HepG2 (cell line): ENCODE results near the gene GALNT1. TPM values are rescaled to one million over a fixed set of nuclear protein-coding genes. Genes with fewer than 3 reads are reported as not detected.

Experiments
- ATAC-seq: fragments of 200-7000 bp; cut with Tn5 transposase; 3 replicates; pipeline ENCODE4 v1.9.1; 2020; ENCODE audit warnings: mild to moderate bottlenecking, moderate library complexity
- BruUV-seq: library from RNA; stranded (reverse); fragments of 400-500 nt; replicated peaks from 2 replicates; lab custom pipeline; 2021; lab: Mats Ljungman, UMichigan
- CTCF ChIA-PET: fragments of 300-600 bp; formaldehyde crosslinking; extraction: SDS; loops from one replicate; lab custom pipeline; 2021; ENCODE audit warnings: low total read pairs, inconsistent platforms, low intra/inter-chr PET ratio; lab: Yijun Ruan, JAX
- POLR2A ChIA-PET: fragments of 350-600 bp; sonication (Branson Sonifier 250); formaldehyde crosslinking; loops from one replicate; lab custom pipeline; 2020; ENCODE audit warnings: antibody characterized with exemption, inconsistent platforms; lab: Yijun Ruan, JAX
- DNase-seq: peaks from one replicate; pipeline ENCODE4 v3.0.0-alpha.2; 2015; ENCODE audit warnings: low spot score
- FAIRE-seq: peaks from 3 replicates; lab custom pipeline; 2011; peaks lifted over from hg19 to GRCh38; lab: Jason Lieb, UNC
- H2AFZ ChIP-seq: one replicate; pipeline ENCODE4 v1.6.1; 2011; ENCODE audit warnings: low read length, inconsistent platforms
- H3K27ac ChIP-seq: fragments of 300-600 bp; 3 replicates; pipeline ENCODE4 v1.8.0; 2011; ENCODE audit warnings: mixed run types, mild to moderate bottlenecking, mixed read lengths, low read length, inconsistent platforms; ENCODE audit not compliant: insufficient read depth; ENCODE audit errors: extremely low read length
- H3K27me3 ChIP-seq, 2 experiments: fragments of 200-600 bp in 1 of 2; 2 replicates in 1 of 2; 3 replicates in 1 of 2; pipeline versions ENCODE4 v1.6.0 to v1.8.0; 2011; ENCODE audit warnings: low read length in 2 of 2, mild to moderate bottlenecking in 2 of 2, moderate library complexity in 2 of 2, inconsistent platforms in 1 of 2; ENCODE audit not compliant: insufficient read depth in 2 of 2, control insufficient read depth in 1 of 2
- H3K36me3 ChIP-seq, 2 experiments: fragments of 200-600 bp in 1 of 2; replicated peaks in 1 of 2; 2 replicates in 1 of 2; 3 replicates in 1 of 2; pipeline versions ENCODE4 v1.5.1 to v1.8.0; 2011; ENCODE audit warnings: low read length in 2 of 2, inconsistent platforms in 1 of 2; ENCODE audit not compliant: insufficient read depth in 2 of 2, control insufficient read depth in 1 of 2
- H3K4me1 ChIP-seq: 2 replicates; pipeline ENCODE4 v1.5.1; 2012; ENCODE audit warnings: low read length, inconsistent platforms; ENCODE audit not compliant: insufficient read depth
- H3K4me2 ChIP-seq: 2 replicates; pipeline ENCODE4 v1.6.0; 2011; ENCODE audit warnings: low read depth, low read length, inconsistent platforms
- H3K4me3 ChIP-seq, 3 experiments: fragments of 200-600 bp in 1 of 3; sonication (generic), shearing (Covaris generic) in 1 of 3; replicated peaks in 1 of 3; 2 replicates each; pipeline ENCODE4 v1.5.1; 2011 to 2016; ENCODE audit warnings: low read length in 3 of 3, inconsistent platforms in 2 of 3, low read depth in 2 of 3, mild to moderate bottlenecking in 2 of 3, control low read depth in 1 of 3, mixed read lengths in 1 of 3; ENCODE audit not compliant: insufficient read depth in 1 of 3
- H3K79me2 ChIP-seq: one replicate; pipeline ENCODE4 v1.6.1; 2011; ENCODE audit warnings: low read length, inconsistent platforms; ENCODE audit not compliant: insufficient read depth
- H3K9ac ChIP-seq: 2 replicates; pipeline ENCODE4 v1.6.0; 2011; ENCODE audit warnings: mild to moderate bottlenecking, low read depth, low read length, inconsistent platforms; ENCODE audit not compliant: insufficient read depth
- H3K9me3 ChIP-seq: 2 replicates; pipeline ENCODE4 v1.5.1; 2012; ENCODE audit warnings: mild to moderate bottlenecking, low read length
- H4K20me1 ChIP-seq: 2 replicates; pipeline ENCODE4 v1.6.0; 2011; ENCODE audit warnings: inconsistent platforms, mild to moderate bottlenecking, low read length, moderate library complexity; ENCODE audit not compliant: insufficient read depth
- FOXO1 ChIP-seq: sonication (generic); formaldehyde crosslinking; IDR thresholded peaks from 2 replicates; pipeline ENCODE4 v1.4.0; 2020; ENCODE audit warnings: missing genetic modification reagents
- HDAC6 ChIP-seq: fragments of 200-600 bp; sonication (generic); IDR thresholded peaks from 2 replicates; pipeline ENCODE4 v1.7.0; 2017; ENCODE audit warnings: mild to moderate bottlenecking, antibody characterized with exemption, low read length, low read depth
- HINFP ChIP-seq: sonication (generic); formaldehyde crosslinking; IDR thresholded peaks from 2 replicates; pipeline ENCODE4 v1.4.0; 2020; ENCODE audit warnings: low read depth, mild to moderate bottlenecking, missing genetic modification reagents
- MIER3 ChIP-seq: IDR thresholded peaks from 2 replicates; pipeline ENCODE4 v1.6.1; 2016; ENCODE audit warnings: missing compliant biosample characterization, borderline replicate concordance
- RCOR2 ChIP-seq: IDR thresholded peaks from 2 replicates; pipeline ENCODE4 v1.6.1; 2016; ENCODE audit warnings: missing biosample characterization, missing genetic modification reagents
- SMAD9 ChIP-seq: sonication (generic); formaldehyde crosslinking; IDR thresholded peaks from 2 replicates; pipeline ENCODE4 v1.5.1; 2020; ENCODE audit warnings: mild to moderate bottlenecking, missing genetic modification reagents
- SRY ChIP-seq: sonication (generic); formaldehyde crosslinking; IDR thresholded peaks from 2 replicates; pipeline ENCODE4 v1.8.0; 2022; ENCODE audit warnings: mild to moderate bottlenecking, missing genetic modification reagents
- UBTF ChIP-seq: sonication (generic); formaldehyde crosslinking; IDR thresholded peaks from 2 replicates; pipeline ENCODE4 v1.4.0; 2020; ENCODE audit warnings: mild to moderate bottlenecking, missing genetic modification reagents
- ZBTB7B ChIP-seq: sonication (generic); formaldehyde crosslinking; IDR thresholded peaks from 2 replicates; pipeline ENCODE4 v1.4.0; 2020; ENCODE audit warnings: missing genetic modification reagents
- ZGPAT ChIP-seq: IDR thresholded peaks from 2 replicates; pipeline ENCODE4 v1.6.1; 2016; ENCODE audit warnings: mild to moderate bottlenecking
- ZNF205 ChIP-seq: IDR thresholded peaks from 2 replicates; pipeline ENCODE4 v1.6.1; 2018; ENCODE audit warnings: missing biosample characterization, missing genetic modification reagents
- ZNF292 ChIP-seq: sonication (generic); formaldehyde crosslinking; IDR thresholded peaks from 2 replicates; pipeline ENCODE4 v1.8.1; 2022; ENCODE audit warnings: mild to moderate bottlenecking, low read depth, missing genetic modification reagents, borderline replicate concordance
- ZNF614 ChIP-seq: IDR thresholded peaks from 2 replicates; pipeline ENCODE4 v1.6.1; 2018; ENCODE audit warnings: missing biosample characterization, missing genetic modification reagents, inconsistent platforms, borderline replicate concordance
- ZNF749 ChIP-seq: sonication (generic); formaldehyde crosslinking; IDR thresholded peaks from 2 replicates; pipeline ENCODE4 v1.8.0; 2022; ENCODE audit warnings: mild to moderate bottlenecking, missing genetic modification reagents, moderate library complexity, borderline replicate concordance
- WGBS: methylation state at CpG from one replicate; pipeline ENCODE4 v1.1.6; 2017; ENCODE audit warnings: low lambda C conversion rate; 5-methylcytosine and 5-hydroxymethylcytosine counted together
- in situ Hi-C: cut with HindIII; loops from 2 replicates; pipeline ENCODE4 v1.10.0; 2017; ENCODE audit warnings: low pct_unique_long_range_greater_than_20kb; ENCODE audit not compliant: extremely low pct_ligation_motif_present
- intact Hi-C: fragments of 100-400 bp; cut with micrococcal nuclease; formaldehyde crosslinking; loops from one replicate; pipeline ENCODE4 v1.10.0; 2022; ENCODE audit not compliant: unreplicated experiment
- polyA plus RNA-seq, 8 experiments: library from polyadenylated mRNA; depleted of rRNA in 3 of 8; stranded (reverse) in 7 of 8; unstranded in 1 of 8; fragments of >200 nt; fragmentation: Illumina TruSeq in 4 of 8; extraction: Trizol in 4 of 8; gene quantifications; 2 replicates each; pipeline versions ENCODE4 v1.2.1 to v1.2.3, GENCODE V29; 2011 to 2016; ENCODE audit warnings: low read depth in 4 of 8, missing spikeins in 1 of 8, mixed read lengths in 1 of 8; ENCODE audit not compliant: insufficient read depth in 1 of 8
- total RNA-seq, 5 experiments: library from RNA; depleted of rRNA; stranded (reverse); fragments of >200 nt; fragmentation: Illumina TruSeq; extraction: Trizol; gene quantifications; 2 replicates each; pipeline ENCODE4 v1.2.3, GENCODE V29; 2016; ENCODE audit warnings: low read depth in 1 of 5
- TF ChIP-seq, protein P1 (sequence below): sonication (generic); formaldehyde crosslinking; conservative IDR thresholded peaks from 2 replicates; pipeline ENCODE4 v1.4.0; 2020; ENCODE audit warnings: missing genetic modification reagents

Gene GALNT1
- total and polyA plus RNA-seq, 2 of the 13 experiments (the other 11 are each of a cell fraction or from before 2014, with no cell fraction given) = 41.1 to 100 TPM

DNA sequence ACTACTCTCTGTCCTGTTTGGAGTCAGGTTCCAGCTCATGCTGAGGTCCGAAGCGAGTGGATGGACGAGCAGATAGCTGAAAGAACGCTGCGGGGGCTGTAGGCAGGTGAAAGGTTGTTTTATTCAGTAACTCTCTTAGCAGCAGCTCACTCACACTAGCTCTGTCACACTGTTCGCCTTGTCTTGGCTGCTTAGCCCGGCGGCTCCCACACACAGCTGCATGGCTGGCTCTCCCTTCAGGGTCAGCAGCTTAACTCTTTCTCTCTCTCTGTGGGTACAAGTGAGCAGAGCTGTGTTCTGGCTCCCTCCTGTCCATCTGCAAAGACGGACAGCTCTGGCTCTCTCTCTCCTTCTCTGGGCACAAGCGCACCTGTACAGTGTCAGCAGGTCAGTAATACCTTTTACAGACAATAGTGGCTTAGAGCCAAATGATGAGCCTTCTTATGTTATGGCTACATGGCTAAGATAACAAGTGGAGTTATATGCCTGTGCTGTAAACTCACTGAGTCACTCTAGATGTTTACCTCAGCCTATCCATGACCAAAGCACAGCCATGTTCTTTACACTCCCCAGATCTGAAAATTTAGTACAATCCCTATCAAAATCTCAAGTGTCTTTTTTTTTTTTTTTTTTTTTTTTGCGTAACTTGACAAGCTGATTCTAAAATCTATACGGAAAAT lies 149.3 kb downstream of the GALNT1 start:
- Histone ChIP-seq H3K9ac (peak overlapping the region; percentile 60), H3K27me3 (peaks cover 0 to 2% of the 10 kb centered on the region in 2 experiments; a peak in 2 of 5 replicates), H3K4me2 (peak overlapping the region; percentile 89), H2AFZ (peak overlapping the region; percentile 52), H3K4me3 (peak overlapping the region; percentile 67 to 73 (median 71)), H3K9me3 (no peaks in the 10 kb centered on the region), H3K4me1 (peaks cover 38% of the 10 kb centered on the region), H3K79me2 (no peaks in the 10 kb centered on the region), H3K36me3 (no peaks in the 10 kb centered on the region), H3K27ac (no peak overlapping the region), H4K20me1 (no peaks in the 10 kb centered on the region)
- FAIRE-seq (no peak), ATAC-seq (peak; percentile 92), DNase-seq (peak; percentile 23)
- POLR2A ChIA-PET = interaction anchor here (0.8 kb wide), 1 partner anchor 17 kb away, joined by 3 read pairs; no protein-coding TSS in a partner anchor
- in situ Hi-C loops = no loop called here
- BruUV-seq = no TSS peak
- intact Hi-C loops = no loop called here
- WGBS = 18% methylated on average over 12 of the region's 12 CpGs
- CTCF ChIA-PET = no interaction called here
- TF ChIP-seq HDAC6 (no peak), ZNF614 (CRISPR knock-in tag) (no peak), RCOR2 (CRISPR knock-in tag) (no peak), ZNF749 (CRISPR knock-in tag) (no peak), SRY (CRISPR knock-in tag) (no peak), ZGPAT (CRISPR knock-in tag) (no peak), ZBTB7B (no peak), SMAD9 (CRISPR knock-in tag) (no peak), ZNF205 (CRISPR knock-in tag) (no peak), HINFP (CRISPR knock-in tag) (0 out of 2 replicates have a peak, but pooled peaks have one; percentile 15), ZNF292 (CRISPR knock-in tag) (peak; percentile 98), UBTF (CRISPR knock-in tag) (0 out of 2 replicates have a peak, but pooled peaks have one; percentile 31), FOXO1 (CRISPR knock-in tag) (no peak), MIER3 (CRISPR knock-in tag) (no peak)
- TF ChIP-seq, protein P1, sequence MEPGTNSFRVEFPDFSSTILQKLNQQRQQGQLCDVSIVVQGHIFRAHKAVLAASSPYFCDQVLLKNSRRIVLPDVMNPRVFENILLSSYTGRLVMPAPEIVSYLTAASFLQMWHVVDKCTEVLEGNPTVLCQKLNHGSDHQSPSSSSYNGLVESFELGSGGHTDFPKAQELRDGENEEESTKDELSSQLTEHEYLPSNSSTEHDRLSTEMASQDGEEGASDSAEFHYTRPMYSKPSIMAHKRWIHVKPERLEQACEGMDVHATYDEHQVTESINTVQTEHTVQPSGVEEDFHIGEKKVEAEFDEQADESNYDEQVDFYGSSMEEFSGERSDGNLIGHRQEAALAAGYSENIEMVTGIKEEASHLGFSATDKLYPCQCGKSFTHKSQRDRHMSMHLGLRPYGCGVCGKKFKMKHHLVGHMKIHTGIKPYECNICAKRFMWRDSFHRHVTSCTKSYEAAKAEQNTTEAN (CRISPR knock-in tag) = 0 out of 2 replicates have a peak, but pooled peaks have one; percentile 27
